ENCODE measurements around the gene DNAAF1.
A peak's percentile ranks its signal among the peaks of the same experiment; 100 is the strongest.

The DNAAF1 gene

DNA sequence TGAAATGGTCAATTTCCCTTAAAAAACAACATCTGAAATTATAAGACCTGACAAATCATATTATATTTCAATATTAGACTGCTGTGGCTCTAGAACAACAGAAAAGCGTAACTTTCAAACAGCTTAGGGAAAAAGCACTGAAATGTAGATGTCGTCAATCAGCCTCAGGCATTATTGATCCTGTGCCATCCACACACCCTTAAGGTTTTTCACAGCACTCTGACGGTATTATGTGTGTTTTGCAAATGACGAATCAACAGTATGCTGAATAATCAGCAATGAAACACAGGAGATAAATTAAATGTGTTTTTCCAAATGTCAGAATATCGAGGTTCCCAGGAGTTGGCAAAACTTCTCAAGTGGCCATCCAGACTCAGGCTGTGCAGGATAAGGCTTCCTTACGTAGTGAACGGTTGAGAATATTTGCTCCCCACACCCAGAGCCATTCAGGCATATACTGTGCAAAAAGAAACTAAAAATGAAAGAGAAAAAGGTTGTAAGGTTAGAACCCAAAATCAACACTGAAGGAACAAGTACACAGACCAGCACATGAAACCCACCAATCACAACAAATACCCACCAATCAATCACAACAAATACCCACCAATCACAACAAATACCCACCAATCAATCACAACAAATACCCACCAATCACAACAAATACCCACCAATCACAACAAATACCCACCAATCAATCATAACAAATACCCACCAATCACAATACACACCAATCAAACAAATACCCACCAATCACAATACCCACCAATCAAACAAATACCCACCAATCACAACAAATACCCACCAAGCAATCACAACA lies 20.6 kb upstream of the DNAAF1 start:
- no peak for DNase-seq

- no peak for DNase-seq
Observed at GRCh38 chr16:84131117-84131516, 14.0 kb upstream of the DNAAF1 start.

DNA sequence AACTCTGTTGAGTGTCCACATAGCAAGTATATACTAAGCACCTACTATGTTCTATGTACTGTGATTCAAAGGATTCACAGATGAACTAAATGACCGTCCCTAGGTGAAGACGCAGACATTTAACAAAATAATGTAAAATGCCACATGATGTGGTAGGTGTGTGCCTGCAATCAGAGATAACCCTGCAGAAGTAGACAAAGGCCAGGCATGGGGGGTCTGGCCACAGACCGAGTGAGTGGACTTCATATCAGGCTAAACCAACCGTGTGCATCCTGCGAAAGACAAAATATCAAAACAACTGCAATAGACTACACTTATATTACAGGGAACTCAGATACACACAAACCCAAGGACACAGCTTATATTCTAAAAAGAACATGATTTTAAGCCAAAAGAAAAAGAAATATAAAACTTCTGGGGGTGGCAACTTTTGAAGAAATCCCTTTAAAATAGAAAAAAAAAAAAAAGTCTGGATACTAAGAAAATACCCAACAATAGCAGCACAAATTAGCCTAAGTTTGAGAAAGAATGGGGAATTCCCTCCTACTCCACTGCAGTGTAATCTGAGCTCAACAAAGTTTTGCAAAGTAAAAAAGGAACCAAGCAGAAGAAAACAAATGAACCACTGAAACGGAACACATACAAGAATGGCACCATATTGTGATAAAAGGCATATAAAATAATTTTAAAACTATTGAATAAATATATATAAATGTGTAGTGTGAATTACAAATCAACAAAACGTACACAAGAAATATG lies 12.4 kb upstream of the DNAAF1 start:
- no peak for DNase-seq

- peak; percentile 33 for DNase-seq
Observed at GRCh38 chr16:84136331-84137125, 8.6 kb upstream of the DNAAF1 start.

GRCh38 chr16:84137287-84137686 lies 7.8 kb upstream of the DNAAF1 start:
- no peak for DNase-seq

DNA sequence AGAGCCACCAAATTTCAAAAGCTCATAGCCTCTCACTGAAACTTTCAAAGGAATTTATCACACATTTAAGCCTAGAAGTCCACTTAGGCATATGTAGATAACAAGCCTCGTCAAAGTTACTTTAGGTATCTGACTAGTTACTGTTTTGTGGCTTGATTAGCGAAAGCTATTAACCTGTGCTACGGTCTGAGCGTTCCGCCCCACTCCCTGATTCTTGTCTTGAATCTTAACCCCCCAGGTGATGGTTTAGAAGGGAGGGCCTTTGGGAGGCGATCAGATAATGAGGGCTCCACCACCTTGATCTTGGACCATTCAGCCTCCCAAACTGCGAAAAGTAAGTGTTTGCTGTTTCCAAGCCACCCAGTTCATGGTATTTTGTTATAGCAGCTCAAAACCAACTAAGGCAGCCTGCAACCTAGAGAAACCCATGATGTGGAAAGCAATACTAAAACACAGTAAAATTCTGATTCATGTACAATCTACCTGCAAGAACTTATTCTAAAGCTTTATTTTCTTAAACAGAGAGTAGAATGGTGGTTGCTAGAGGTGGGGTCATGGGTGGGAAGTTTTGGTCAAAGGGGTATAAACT lies 7.2 kb upstream of the DNAAF1 start:
- DNase-seq: no peak

GRCh38 chr16:84138500-84138823 lies 6.6 kb upstream of the DNAAF1 start:
- no peak for DNase-seq

DNA sequence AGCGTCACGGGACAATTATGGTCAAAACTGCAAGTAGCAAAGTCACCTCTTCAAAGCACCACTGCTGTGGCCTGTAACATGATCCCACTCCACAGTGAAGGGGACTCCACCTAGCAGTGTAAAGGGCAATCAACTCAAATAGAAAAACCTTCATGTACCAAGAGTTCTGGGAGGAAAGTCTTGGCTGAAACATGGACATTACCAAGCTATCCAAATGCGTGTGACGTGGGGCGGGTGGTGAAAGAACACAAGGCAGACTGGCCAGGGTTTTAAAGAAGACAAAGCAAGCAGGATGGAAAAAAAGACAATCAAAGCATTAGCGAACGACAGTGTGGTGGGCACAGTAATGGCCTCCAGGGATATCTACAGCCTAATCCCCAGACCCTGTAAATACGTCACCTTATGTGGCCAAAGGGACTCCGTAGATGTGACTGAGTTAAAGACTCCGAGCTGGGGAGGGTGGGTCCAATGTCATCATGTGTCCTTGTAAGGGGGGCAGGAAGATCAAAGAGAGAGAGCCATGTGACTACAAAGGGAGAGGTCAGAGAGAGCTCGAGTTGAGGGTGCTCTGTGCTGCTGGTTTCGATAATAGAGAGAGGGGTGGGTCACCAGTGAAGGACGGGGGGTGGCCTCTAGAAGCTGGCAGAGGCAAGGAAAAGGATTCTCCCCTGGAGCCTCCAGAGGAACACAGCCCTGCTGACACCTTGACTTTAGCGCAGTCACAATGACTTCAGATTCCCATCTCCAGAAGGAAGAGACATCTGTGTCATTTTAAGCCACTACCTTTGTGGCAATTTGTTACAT lies 6.1 kb upstream of the DNAAF1 start:
- DNase-seq: no peak

- no peak for DNase-seq
Observed at GRCh38 chr16:84139628-84140258, 5.4 kb upstream of the DNAAF1 start.

GRCh38 chr16:84141143-84141670 lies 3.9 kb upstream of the DNAAF1 start:
- no peak for DNase-seq

DNA sequence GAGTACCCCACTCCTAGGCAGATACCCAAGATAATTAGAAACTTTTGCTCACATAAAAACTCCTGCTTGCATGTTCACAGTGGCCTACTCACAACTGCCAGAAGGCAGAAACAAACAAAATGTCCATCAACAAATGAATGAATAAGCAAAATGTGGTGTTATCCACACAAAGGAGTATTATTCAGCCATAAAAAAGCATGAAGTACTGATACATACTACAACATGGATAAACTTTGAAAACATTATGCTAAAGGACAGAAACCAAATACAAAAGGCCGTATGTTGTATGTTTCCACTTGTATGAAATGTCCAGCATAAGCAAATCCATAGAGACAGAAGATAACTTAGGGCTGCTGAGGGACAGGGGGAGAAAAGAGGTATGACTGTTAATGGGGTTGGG lies 2.0 kb upstream of the DNAAF1 start:
- no peak for DNase-seq

DNA sequence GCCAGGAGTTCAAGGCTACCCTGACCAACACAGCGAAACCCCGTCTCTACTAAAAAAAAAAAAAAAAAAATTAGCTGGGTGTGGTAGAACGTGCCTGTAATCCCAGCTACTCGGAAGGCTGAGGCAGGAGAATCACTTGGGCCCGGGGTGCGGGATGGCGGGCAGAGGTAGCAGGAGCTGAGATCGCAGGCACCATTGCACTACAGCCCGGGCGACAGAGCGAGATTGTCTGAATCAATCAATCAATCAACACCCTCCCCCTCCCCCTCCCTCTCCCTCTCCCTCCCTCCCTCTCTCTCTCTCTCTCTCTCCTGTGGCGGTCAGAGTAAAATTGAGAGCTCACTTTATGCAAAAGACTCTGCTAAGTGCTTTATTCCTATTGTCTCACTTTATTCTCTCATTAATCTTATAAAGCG lies 1.3 kb upstream of the DNAAF1 start:
- DNase-seq: no peak

GRCh38 chr16:84144209-84144858 lies 774 bp upstream of the DNAAF1 start:
- DNase-seq: no peak

GRCh38 chr16:84150926-84151325 lies 5.8 kb downstream of the DNAAF1 start:
- DNase-seq: no peak

- DNase-seq: no peak
Observed at GRCh38 chr16:84153660-84154214, 8.6 kb downstream of the DNAAF1 start.

- no peak for DNase-seq
Observed at GRCh38 chr16:84155226-84155625, 10.1 kb downstream of the DNAAF1 start.

GRCh38 chr16:84155771-84156170 lies 10.7 kb downstream of the DNAAF1 start:
- DNase-seq: no peak

DNA sequence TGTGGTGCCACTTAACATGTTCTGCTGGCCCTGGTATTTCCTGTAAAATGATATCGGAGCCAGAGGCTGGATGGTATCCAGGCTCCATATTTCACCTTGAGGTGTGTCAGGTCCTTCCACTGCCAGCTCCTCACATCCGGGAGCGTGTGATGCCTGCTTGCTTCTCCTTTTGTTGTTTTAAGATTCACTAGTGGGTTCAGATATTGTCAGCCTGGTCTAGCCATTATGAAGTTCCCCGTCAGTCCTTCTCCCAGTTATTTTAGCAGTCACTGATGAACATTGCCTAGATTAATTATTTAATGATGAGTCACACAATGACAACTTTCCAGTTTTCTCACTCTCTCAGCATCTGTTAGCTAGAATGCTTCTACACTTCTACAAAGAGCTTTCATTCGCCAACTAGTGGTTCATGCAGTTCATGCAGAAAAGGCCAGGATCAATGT lies 11.3 kb downstream of the DNAAF1 start:
- peak; percentile 18 for DNase-seq

GRCh38 chr16:84159007-84159406 lies 13.9 kb downstream of the DNAAF1 start:
- DNase-seq: no peak

GRCh38 chr16:84159800-84160199 lies 14.7 kb downstream of the DNAAF1 start:
- no peak for DNase-seq

GRCh38 chr16:84161037-84161436 lies 15.9 kb downstream of the DNAAF1 start:
- DNase-seq: no peak
